C1 segment of cervical spinal cord (tissue), 14 donors: ENCODE results near the gene TUBB8B.
"Not testable (repeated sequence)": the region's sequence is repeated elsewhere in the genome, so short reads cannot be mapped to it uniquely, and the experiment has no call there.

ENCODE experiments used
- DNase-seq, 14 donors: peaks; one replicate each; lab custom pipeline; 2025; lab: John Stamatoyannopoulos, UW

Gene TUBB8B

DNA sequence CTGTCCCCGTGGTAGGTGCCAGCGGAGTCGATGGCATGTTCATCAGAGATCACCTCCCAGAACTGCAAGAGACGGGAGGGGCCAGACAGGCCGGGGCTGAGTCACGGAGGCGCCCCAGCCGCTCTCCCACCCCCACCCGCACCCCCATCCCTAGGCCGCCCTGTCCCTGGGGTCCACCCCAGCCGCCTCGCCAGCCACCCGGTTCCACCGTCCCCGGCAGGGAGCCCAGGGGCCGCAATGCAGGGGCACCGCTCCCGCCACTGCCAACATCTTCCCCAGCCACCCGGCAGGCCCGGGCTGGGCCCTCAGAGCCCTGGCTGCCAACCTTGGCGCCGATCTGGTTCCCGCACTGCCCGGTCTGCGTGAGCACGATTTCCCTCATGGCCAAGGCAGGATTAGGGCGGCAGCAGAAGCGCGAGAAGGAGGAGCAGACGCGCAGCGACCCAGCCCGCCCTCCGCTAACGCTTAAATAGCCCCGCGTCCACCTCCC lies at the start of gene TUBB8B:
TUBB8B (minus strand) TSS at position 440 of the 490 bp plus-strand sequence; CDS start at position 382, 58 bp downstream.
- not testable (repeated sequence) for DNase-seq

DNA sequence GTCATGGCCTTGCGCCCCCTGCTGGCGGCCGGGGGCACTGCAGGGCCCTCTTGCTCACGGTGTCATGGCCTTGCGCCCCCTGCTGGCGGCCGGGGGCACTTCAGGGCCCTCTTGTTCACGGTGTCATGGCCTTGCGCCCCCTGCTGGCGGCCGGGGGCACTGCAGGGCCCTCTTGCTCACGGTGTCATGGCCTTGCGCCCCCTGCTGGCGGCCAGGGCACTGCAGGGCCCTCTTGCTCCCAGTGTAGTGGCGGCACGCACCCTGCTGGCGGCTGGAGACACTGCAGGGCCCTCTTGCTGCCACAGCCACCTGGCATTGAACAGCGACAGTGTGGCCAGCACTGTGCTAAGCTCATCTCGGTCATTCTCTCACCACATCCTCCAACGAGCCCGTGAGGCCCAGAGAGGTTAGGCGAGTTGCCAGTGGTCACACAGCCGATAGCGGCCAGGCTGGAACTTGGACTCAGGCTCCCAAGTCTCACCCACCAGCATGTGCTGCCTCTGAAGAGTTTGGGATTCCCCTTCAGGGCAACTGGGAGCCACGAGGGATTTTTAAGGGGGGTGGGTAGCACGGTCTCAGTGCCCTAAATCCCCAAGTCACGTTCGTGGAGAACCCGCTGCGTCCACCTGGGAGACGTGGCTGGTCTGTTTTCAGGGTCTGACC lies 48.0 kb upstream of the TUBB8B start:
- DNase-seq: not testable (repeated sequence)

DNA sequence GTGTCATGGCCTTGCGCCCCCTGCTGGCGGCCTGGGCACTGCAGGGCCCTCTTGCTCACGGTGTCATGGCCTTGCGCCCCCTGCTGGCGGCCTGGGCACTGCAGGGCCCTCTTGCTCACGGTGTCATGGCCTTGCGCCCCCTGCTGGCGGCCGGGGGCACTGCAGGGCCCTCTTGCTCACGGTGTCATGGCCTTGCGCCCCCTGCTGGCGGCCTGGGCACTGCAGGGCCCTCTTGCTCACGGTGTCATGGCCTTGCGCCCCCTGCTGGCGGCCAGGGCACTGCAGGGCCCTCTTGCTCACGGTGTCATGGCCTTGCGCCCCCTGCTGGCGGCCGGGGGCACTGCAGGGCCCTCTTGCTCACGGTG lies 47.3 kb upstream of the TUBB8B start:
- DNase-seq: not testable (repeated sequence)

DNA sequence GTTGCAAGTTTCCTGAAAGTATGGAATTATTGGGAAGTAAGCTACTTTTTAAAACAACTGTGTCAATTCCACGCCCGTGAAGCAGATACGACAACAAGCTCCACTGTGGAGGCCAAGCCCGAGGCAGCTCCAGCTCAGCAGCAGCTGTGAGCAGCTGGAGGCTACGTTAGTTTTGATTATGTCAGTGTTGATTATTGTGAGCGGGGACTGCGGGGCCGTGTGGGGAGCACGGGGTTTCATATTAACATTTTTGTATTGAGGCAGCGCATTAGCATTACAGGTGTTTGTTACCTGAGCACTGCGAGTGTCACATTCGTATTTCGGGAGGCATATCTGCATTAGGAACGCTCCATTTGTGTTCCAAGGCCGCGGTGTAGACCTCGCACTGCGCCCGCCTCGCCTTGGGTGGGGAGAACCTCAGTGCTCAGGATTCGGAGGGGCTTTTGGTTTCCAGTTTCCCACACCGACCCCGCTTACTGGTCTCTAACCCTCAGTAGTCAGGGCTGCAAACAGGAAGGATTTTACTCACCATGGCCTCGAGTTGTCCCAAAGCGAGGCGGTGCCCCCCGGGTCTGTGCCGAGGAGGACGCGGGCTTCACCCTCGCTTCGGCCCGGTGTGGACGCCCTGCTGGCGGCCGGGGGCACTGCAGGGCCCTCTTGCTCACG lies 46.8 kb upstream of the TUBB8B start:
- DNase-seq: not testable (repeated sequence)

DNA sequence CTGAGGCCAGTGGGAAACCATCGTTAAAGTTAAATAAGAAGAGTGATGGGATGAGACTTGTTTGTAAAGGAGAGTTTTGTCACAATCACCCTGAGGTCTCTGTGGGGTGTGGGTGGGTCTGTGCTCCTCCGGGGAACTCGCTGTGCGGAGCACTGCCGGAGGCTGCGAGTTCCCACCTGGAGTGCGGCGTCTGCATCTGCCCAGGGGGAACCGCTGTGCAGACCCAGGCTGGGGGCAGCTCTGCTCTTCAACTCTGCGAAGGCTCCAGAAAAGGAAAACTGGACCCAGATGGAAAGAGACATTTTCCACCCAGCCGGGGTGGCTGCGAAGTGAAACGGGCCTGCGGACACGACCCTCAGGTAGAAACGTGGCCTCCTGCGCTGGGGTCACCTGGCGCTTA lies 46.2 kb upstream of the TUBB8B start:
- DNase-seq: not testable (repeated sequence)

DNA sequence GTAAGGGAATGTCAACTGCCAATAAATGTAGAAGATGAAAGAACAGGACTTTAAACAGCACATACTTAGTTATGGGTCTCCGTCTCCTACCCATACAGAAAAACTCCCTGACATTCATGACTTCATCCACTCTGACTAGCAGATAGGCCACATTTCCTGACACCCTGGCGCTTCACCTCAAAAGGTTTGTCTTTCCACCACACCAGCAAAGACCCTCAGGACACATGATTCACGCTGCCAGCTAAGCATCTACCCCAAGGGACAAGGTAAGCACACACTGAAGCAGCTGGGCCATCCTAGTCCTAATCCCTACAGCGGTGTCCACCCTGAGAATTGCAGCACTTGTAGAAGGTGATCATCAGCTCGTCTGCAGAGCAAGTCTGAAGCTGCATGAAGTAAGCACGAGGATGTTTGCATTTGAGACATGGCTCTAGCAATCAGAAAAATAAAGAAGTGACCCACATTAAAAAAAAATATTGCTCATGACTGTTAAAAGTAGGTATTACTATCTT lies 44.5 kb upstream of the TUBB8B start:
- DNase-seq: not testable (repeated sequence)

DNA sequence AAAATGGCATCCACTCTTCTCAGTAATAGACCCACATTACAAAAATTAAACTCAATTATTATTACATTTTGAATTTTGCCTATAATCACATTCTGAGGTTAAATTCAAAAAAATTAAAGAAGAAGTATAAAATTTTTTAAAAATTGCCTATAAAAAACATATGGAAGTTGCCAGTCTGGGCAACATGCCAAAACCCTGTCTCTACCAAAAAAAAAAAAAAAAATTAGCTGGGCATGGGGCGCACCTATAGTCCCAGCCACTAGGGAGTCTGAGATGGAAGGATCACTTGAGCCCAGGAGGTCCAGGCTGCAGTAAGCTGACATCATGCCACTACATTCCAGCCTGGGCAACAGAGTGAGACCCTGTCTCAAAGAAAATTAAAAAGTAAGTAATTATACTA lies 42.1 kb upstream of the TUBB8B start:
- not testable (repeated sequence) for DNase-seq

DNA sequence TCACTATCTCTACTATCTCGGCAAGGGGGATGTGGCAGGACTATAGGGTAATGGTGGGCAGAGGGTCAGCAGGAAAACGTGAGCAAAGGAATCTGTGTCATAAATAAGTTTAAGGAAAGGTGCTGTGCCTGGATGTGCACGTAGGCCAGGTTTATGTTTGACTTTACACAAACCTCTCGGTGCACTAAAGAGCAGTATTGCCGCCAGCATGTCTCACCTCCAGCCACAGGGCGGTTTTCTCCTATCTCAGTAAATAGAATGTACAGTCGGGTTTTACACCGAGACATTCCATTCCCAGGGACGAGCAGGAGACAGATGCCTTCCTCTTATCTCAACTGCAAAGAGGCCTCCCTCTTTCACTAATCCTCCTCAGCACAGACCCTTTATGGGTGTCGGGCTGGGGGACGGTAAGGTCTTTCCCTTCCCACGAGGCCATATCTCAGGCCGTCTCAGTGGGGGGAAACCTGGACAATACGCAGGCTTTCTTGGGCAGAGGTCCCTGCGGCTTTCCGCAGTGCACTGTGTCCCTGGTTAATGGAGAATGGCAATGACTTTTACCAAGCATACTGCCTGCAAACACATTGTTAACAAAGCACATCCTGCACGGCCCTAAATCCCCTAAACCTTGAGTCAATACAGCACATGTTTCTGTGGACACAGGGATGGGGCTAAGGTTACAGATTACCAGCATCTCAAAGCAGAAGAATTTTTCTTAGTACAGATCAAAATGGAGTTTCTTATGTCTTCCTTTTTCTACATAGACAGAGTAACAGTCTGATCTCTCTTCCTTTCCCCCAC lies 41.2 kb upstream of the TUBB8B start:
- not testable (repeated sequence) for DNase-seq

DNA sequence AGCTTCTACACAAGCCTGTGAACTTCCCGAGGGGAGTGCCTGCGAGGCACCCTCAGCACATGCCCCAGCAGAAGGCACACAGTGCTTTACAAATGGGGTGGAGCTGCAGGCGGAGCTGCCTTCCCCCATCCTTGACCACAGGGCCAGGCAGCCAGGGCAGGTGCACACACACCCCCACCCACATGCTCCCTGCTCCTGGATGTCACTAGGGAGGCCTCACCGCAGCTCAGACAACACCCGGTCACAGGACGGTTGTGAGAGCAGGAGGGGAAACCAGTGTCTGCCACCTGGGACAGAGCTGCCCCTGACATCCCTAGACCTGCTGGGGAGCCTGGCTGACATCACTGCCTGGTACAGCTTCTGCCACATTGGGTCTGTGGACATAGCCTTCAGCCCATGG lies 39.7 kb upstream of the TUBB8B start:
- not testable (repeated sequence) for DNase-seq

DNA sequence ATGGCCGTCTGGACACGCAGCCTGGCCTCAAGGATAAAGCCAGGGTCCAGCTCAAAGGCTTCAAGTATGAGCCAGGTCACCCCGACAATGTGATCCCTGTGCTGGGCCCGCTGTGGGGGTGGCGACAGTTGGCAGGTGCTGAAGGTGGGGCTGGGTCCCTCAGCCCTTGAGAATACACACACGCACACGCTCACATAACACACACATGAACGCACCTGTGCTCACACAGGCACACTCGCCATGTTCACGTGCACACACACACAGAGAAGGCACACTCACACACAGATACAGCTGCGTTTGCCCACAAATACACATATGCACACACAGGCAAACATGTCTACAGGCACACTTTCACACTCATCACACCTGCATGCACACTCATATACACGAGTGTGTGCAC lies 35.4 kb upstream of the TUBB8B start:
- not testable (repeated sequence) for DNase-seq

DNA sequence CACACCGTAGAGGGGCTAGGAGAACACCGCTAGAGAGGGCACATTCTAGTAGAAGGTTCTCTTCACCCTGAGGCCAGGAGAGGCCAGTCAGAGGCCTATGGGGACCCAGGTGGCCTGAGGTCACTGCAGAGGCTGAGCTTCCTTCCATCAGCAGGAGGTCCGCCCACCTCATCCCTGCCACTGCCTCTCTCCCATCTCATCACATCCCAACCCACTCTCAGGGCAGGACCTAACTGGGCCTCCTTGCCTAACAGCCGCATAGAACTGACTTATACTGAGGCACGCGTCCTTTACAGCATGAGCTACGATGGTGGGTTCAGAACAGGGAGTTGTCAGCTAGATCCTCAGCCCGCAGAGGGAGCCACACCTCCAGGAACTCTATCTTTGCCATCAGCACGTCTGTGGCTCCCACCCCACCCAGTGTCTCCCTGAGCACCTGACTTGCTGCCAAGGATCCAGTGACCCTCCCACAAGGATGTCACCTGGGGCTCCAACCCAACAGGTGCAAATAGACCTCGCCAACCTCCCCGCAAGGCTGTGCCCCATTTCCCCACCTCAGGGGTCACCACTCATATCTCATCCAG lies 33.3 kb upstream of the TUBB8B start:
- not testable (repeated sequence) for DNase-seq

DNA sequence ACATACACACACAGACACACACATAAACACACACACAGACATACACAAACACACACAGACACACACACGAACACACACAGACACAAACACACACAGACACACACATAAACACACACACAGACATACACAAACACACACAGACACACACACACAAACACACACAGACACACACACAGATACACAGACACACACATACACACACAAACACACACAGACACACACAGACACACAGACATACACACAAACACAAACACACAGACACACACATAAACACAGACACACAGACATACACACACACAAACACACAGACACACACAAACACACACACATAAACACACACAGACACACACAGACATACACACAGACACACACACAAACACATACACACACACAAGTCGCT lies 31.5 kb upstream of the TUBB8B start:
- DNase-seq: not testable (repeated sequence)

DNA sequence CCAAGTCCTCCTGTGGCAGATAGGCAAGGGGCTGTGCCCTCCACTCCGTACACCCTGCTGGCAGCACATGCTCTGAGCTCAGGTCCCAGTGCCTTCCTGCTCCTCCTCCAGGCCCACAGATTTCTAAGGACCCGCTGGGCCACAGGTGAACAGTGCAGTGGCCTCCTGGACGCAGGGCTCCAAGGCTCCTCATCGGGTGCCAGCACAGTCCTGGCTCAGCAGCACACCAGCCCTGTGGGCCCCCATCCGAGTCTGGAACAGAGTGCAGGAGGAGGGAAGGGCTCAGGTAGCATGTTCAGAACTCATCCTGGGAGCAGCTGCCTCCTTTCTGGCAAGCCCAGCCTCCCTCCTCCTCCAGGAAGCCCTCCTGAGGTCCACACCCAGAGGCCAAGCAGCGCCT lies 30.8 kb upstream of the TUBB8B start:
- not testable (repeated sequence) for DNase-seq

DNA sequence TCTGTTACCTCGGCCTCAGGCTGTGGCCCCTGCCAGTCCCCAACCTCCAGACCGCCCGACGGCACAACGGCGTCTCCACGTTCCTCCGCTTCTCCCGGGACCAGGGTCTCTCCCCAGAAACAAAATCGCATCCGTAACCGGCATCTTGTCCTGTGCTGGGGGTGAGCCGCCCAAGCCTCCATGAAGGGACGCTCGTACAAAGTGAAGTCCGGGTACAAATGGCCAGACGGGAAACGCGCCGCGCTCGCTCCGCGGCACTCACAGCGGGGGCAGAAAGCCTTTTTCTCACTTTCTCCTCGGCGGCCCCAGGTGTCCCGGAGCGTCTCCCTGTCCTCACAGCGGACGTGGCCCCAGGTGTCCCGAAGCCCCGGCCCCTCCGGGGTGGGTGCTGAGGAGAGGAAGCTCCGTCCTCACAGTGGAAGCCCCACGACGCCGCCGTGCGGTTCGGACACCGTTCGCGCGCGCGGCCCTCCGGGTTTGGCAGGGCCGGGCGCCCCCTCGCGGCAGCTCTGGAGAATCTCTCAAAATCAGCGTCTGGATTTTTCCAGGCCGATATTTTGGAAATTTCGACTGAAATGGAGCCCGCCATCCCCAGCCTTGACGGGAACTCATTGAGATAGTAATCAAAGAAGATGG lies 26.2 kb upstream of the TUBB8B start:
- DNase-seq: not testable (repeated sequence)

DNA sequence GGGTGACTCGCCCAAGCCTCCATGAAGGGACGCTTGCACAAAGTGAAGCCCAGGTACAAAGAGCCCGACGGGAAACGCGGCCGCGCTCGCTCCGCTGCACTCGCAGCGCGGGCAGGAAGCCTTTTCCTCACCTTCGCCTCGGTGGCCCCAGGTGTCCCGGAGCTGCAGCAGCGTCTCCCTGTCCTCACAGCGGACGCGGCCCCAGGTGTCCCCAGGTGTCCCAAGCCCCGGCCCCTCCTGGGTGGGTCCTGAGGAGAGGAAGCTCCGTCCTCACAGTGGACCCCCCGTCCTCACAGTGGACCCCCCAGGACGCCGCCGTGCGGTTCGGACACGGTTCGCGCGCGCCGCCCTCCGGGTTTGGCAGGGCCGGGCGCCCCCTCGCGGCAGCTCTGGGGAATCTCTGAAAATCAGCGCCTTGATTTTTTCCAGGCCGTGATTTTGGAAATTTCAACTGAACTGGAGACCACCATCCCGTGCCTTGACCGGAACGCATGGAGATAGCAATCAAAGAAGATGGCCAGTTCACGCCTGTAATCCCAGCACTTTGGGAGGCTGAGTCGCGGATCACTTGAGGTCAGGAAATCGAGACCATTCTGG lies 23.9 kb upstream of the TUBB8B start:
- DNase-seq: not testable (repeated sequence)

DNA sequence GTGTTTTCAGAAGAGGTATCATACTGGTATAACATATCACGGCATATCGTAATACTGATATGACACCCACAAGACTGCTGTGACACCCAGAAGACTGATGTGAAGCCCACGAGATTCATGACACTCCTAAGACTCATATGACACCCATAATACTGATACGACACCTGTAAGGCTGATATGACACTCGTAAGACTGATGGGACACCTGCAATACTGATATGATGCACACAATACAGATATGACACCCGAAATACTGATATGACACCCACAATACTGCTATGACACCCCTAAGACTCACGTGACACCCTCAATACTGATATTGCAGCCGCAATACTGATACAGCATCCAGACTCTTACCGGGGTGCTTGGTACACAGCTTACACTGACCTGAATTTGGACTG lies 18.3 kb upstream of the TUBB8B start:
- not testable (repeated sequence) for DNase-seq

DNA sequence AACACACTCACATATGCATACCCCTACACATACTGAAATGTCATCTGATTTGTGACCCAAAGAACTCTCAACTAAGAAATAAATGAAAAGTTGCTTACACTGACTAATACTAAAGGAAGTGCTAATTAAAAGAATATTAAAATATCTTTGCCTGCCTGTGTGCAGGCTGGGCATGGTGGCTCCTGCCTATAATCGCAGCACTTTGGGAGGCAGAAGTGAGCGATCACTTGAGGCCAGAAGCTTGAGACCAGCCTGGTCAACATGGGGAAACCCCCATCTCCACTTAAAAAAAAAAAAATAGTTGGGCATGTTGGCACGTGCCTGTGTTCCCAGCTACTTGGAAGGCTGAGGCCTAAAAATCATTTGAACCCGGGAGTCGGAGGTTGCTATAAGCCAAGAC lies 14.9 kb upstream of the TUBB8B start:
- DNase-seq: not testable (repeated sequence)

DNA sequence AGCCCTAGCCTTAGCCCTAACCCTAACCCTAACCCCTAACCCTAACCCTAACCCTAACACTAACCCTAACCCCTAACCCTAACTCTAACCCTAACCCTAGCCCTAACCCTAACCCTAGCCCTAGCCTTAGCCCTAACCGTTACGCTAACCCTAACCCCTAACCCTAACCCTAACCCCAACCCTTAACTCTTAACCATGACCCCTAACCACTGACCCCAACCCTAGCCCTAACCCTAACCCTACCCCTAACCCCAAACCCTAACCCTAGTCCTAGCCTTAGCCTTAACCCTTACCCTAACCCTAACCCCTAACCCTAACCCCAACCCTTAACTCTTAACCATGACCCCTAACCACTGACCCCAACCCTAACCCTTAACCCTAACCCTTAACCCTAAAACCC lies 14.2 kb upstream of the TUBB8B start:
- DNase-seq: not testable (repeated sequence)

DNA sequence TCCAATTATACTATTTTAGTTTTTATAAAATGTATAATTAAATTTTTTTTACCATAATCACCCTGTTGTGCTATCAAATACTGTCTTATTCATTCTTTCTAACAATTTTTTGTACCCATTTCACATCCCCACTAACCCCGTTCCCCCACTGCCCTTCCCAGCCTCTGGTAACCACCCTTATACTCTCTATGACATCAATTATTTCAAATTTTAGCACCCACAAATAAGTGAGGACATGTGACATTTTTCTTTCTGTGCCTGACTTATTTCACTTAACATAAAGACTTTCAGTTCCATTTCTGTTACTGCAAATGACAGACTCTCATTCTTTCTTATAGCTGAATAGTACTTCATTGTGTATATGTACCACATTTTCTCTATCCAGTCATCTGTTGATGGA lies 5.0 kb upstream of the TUBB8B start:
- DNase-seq: not testable (repeated sequence)

DNA sequence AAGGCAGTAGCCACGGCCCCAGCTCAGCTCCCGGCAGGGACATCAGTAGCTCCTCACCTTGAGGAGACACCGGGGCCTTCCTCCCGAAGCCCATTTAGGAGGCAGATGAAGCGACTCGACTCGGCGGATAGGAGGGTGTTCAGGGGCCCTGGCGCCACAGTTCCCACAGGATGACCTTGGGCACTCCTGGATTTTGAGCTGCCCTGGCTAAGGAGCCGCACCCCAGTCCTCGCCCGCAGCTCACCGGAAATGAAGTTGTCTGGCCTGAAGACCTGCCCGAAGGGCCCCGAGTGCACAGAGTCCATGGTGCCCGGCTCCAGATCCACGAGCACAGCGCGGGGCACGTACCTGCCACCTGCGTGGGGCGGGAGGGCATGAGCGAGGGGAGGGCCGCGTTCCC lies 719 bp downstream of the TUBB8B start:
- DNase-seq: not testable (repeated sequence)

DNA sequence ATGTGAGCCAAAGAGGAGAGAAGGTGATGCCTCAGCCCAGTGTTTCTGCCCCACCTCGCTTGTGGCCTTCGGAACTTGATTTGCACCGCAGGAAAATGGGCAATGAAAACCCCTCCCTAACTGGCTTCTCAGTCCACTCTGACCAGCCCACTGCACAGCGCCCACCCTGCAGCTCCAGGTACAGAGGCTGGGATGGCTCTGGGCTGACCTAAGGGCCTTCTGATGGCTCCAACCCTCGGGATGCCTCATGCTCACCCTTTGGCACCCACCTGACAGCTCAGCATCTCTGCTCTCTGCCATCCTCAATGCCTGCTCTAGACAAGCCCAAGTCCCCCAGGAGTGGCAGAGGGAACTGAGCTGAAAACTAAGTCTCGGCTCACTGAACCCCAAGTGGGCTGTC lies 36.2 kb downstream of the TUBB8B start:
- not testable (repeated sequence) for DNase-seq
